ENCODE results near the gene IRX6.
A peak's percentile ranks its signal among the peaks of the same experiment; 100 is the strongest.

IRX6 gene

DNA sequence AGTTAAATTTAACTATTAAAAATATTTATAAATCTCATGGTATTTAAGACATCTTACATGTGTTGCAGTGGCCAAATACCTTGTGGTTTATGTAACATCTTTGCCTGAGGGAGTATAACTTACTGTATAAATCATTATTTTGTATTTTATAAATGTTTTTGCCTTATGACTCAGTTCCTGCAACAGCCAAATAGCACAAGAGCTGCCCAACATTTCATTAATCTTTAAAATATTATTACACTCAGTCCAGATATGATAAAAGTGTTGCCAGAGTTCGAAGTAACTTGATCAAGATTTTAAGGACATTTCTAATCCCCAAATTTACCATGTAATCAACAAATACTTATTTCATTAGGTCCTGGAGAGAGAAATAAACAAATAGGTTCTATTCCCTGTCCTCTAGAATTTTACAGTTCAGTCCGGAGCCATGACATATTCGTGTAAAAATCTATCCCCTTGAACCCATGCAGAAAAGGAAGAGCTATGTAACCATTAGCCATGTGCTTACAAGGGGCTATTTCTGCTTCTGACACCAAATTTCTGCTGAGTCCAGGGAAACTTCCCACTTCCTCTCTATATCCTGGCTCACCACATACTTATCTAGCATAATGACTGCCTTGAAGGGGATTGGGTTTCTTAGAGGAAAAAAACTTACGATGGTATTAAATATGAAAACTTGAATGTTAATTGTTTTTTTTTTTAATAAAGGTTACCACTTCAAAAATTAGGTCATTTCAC lies 44.0 kb downstream of the IRX6 start:
- DNase-seq = no peak

DNA sequence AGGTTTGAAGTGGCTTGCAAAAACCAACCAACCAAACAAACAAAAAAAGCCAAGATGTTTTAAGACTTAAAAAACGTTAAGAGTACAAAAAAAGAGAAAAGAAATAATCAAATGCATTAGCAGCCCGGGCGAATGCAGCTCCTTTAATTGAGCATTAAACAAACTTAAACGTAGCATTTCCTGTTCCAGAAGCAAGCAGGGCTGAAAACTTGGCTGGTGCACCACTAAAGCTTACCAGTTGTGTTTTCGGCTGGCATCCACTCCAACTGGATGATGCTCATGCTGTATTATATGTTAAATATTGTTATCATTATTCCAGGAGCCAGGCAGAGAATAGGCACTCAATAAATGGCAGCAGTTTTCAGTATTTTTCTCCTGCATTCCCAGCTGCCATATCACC lies 45.1 kb downstream of the IRX6 start:
- DNase-seq = no peak

DNA sequence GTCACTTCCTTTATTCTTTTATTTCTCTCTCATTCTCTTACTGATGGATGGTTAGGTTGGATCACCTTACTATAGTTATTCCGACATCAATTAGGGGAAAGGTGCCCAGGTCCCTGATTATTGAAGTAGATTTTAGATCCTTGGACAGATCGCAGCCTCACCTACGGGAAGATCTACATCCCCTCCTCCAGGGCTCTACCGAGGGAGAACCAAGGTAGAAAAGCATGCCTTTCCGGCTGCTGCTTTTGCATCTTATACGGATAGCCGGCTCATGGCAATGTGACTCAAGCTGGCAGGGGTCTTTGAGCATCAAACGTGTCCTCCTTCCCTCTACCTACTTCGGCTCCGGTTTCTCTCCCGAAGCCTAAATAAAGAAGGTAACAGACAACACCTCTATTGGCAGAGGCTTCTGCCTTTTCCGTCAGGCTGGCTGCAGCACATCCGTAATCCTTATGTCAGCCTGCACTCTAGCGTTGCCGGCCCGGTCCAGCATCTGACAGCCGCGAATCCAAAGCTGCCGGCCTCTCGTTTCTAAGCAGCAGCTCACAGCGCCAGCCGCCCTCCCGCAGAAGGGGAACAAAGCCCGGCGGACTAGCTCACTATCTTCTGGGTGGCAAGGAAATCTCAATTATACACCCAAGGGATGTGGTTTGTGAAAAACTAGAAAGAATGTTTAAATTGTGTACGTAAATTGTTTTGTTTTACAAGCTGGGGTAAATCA lies 46.9 kb downstream of the IRX6 start:
- peak; percentile 19 to 21 for DNase-seq

DNA sequence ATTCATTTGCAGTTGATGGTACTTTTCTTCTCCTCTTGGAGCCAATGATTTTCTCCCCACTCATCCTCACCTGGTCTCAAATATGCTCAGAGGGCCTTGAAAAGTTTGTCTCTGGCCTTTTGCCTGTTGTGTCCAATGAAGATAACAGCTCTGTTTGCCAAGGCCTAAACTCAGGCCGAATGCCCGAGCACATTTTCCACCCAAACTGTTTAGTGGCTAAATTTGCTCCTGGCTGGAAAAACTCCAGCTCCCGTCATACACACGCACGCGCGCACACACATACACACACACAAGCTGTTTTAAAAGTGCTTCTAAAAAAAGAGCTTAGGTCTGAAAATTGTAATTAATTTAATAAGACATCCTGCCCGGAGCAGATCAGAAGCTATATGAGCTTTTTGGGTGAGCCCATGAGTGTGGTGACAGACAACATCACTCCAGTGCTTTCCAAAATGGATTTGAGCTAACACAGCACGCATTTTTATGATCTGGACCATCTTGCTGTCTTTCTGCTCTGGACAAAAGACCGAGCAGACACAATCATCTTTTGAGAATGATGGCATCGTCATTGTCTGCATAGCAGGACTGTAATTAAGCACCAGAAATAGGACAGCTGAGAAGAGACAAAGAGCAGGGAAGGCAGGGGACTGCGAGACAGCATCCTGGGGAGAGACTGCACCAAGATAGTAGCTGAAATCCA lies 48.9 kb downstream of the IRX6 start:
- no peak for DNase-seq

DNA sequence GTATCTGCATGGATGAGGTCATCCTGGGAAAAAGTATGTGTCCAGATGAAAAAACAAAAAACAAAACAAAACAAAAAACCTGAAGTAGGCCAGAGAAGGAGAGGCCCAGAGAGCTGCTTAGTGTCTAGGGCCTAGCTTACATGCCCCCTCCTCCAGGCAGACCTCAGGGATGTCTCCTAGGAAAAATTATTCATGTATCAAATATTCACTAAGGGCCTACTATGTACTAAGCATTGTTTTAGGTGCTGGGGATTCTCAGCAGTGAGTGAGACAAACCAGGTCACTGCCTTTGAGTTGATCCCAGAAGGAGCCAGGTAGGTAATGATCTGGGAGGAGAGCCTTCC lies 49.5 kb downstream of the IRX6 start:
- no peak for DNase-seq

DNA sequence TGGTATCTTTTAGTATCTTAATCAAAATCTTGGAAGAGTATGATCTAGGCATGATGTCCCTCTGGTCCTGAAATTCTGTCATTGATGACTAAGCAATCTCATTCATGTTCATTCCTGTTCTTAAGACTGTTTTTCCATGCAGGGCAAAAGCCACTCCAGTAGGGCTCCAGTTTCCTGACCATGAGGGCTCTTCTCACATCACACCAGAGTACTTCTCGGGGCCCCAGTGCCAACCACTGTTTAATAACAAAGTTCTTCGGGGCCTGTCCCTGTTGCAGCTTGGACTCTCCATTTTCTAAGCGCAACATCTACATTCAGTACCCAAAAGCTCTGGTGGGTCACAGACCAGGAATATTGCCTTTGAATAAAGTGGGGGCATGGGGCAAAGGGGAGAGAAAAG lies 52.0 kb downstream of the IRX6 start:
- DNase-seq = no peak

DNA sequence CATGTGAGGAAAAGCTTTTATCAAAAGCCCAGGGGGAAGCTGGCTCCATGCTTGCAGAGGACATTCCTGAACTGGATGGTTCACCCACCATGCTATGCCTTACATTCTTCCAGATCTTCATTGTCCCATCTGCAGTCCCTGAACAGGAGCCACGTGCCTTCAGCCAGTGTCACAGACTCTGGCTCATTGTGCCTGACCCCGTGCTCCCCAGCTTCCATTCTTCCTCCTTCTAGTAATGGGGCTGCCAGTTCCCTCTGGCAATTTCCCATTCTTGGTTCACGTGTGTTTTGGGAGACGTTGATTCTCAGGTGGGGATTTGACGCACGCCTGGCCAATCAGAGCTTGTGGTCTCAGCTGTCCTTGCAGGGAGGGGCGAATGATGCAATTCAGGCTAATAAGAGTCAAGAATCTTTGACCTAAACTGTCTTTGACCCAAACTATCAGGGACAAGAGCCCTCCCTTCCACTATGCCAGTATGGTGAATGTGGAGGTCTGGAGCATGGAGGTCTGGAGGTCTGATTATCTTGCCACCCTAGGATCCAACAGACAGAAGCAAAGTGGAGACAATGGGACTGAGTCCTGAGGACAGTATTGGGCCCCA lies 52.7 kb downstream of the IRX6 start:
- DNase-seq = no peak

DNA sequence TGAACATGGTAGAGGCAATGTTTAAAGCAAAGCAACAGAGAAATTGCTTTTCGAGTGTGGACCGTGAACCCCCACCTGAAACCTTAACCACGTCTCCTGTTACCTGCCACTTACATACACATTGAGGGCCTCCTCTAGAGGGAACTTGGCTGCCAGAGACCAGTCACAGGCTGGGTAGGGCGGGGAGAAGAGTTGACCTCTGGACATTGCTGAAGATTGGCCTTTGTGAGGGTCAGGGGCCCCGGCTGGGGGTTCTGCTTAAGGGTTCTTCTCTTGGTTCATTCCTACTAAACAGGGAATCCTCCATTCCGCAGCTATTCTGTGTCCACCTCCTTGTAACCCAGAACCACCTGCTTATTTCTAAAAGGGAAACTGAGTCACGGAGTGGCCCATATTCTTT lies 53.8 kb downstream of the IRX6 start:
- no peak for DNase-seq

DNA sequence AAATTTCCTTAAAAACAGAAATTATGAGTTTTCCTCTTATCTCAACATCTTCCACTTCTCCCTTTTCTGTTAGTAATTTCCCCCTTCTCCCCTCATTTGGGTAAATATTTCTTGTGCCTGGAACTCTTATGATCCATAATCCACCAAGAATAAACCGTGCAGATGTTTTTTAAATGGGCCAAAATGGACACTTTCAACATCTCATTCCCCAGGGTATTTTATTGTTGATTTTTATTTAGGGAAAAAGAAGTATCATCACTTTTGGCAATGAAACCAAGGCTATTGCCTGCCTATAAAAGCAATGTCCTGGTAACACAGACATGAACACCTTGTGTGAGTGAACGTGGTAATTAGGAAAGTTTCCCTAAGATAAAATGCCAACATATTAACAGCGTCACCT lies 54.6 kb downstream of the IRX6 start:
- DNase-seq = no peak

DNA sequence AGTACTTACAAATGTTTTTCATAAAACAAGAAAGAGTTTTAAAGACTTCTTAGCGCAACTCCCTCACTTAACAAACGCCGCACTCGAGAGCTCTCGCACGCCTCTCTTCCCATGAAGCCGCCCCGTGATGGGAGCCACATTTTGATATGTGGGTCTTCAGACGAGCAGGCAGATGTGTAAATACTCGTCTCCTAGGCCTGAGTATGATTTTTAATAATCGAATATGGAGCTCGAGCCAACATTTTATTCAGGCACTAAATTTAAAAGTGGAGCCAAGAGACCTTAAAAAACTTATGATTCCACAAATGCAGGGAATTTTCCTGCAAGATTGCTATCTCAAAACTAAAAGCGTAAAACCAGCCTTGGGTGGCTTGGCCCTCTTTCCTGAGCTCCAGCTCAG lies 55.4 kb downstream of the IRX6 start:
- no peak for DNase-seq

DNA sequence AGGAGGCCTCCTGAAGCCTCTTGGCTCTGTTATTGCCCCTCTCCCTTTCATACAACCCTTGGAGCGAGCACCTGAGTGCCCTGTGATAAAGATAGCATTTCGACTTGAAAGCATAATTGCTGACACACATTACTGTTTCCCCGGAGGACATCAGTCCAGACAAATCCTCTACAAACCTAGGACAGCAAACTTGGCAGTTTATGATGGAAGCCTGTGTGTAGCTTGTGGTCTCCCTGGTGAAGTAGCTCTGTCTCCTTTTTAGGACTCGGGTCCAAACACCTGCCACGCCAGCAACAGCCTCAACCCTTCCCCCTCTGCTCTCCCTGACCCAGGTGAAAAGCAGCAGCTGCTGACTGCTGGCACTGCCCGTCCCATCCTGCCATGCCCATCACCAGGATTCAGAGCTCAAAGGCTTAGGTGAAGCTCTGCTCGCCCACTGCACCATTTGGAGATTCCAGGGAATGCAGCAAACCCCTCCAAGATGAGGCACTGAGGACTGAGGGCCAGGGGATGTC lies 55.9 kb downstream of the IRX6 start:
- DNase-seq = no peak

All from activated T-cell treated with anti-CD3 and anti-CD28 coated beads, Interleukin-2, amount 50 U/mL, for 48 hours (primary cell).